Suprapubic skin (tissue), 4 donors: ENCODE results near the gene MUCL3. TPM values are rescaled to one million over a fixed set of nuclear protein-coding genes. Genes with fewer than 3 reads are reported as not detected.
"Not testable (repeated sequence)": the region's sequence is repeated elsewhere in the genome, so short reads cannot be mapped to it uniquely, and the experiment has no call there.

Experiments used
- DNase-seq, 2 donors: peaks; one replicate each; pipeline ENCODE4 v3.0.0-alpha.2; 2019; ENCODE audit warnings: low spot score in 2 of 2
- H3K27ac ChIP-seq: fragments of 200-600 bp; sonication (generic); one replicate; pipeline ENCODE4 v1.5.1; 2019
- H3K27me3 ChIP-seq: fragments of 200-600 bp; sonication (generic); one replicate; pipeline ENCODE4 v1.5.1; 2019
- H3K36me3 ChIP-seq: fragments of 200-600 bp; sonication (generic); one replicate; pipeline ENCODE4 v1.5.1; 2019
- H3K4me1 ChIP-seq: fragments of 200-600 bp; sonication (generic); one replicate; pipeline ENCODE4 v1.5.1; 2019
- H3K4me3 ChIP-seq: fragments of 200-600 bp; sonication (generic); one replicate; pipeline ENCODE4 v1.5.1; 2019; ENCODE audit warnings: mild to moderate bottlenecking
- H3K9me3 ChIP-seq: fragments of 200-600 bp; sonication (generic); one replicate; pipeline ENCODE4 v1.5.1; 2019
- CTCF ChIP-seq, 2 donors: fragments of 200-600 bp in 1 of 2; fragments of 450-650 bp in 1 of 2; sonication (generic) in 1 of 2; IDR thresholded peaks; one replicate each; pipeline ENCODE4 v1.5.1; 2016 to 2019; ENCODE audit warnings: antibody characterized with exemption in 2 of 2, mild to moderate bottlenecking in 1 of 2, moderate library complexity in 1 of 2
- EP300 ChIP-seq: sonication (generic); formaldehyde crosslinking; IDR thresholded peaks from one replicate; pipeline ENCODE4 v1.6.1; 2017; ENCODE audit warnings: antibody characterized with exemption
- POLR2A ChIP-seq, 2 donors: fragments of 450-650 bp; IDR thresholded peaks; one replicate each; pipeline ENCODE4 v1.6.1; 2017; ENCODE audit warnings: antibody characterized with exemption in 2 of 2, mild to moderate bottlenecking in 2 of 2, moderate library complexity in 2 of 2
- POLR2AphosphoS5 ChIP-seq, 3 donors: sonication (generic); formaldehyde crosslinking; IDR thresholded peaks; one replicate each; pipeline ENCODE4 v1.6.1; 2017; ENCODE audit warnings: antibody characterized with exemption in 3 of 3
- WGBS: methylation state at CpG from one replicate; pipeline ENCODE4 v1.1.5; 2018; 5-methylcytosine and 5-hydroxymethylcytosine counted together
- total RNA-seq, 4 donors: library from RNA; depleted of rRNA; stranded (reverse); fragments of >200 nt; gene quantifications; one replicate each; pipeline ENCODE4 v1.1.0, GENCODE V29; 2016

Gene MUCL3
- total RNA-seq, 4 donors from 2014 or later = not detected

- Histone ChIP-seq H3K9me3 (no peaks in the 10 kb centered on the region), H3K4me1 (peaks cover 6% of the 10 kb centered on the region), H3K36me3 (no peaks in the 10 kb centered on the region), H3K27me3 (no peaks in the 10 kb centered on the region), H3K4me3 (no peak overlapping the region), H3K27ac (no peak overlapping the region)
- 42% methylated on average over 5 of the region's 5 CpGs for WGBS
- DNase-seq = no peak
- no peak for TF ChIP-seq EP300
- no peak for TF ChIP-seq CTCF (IDR thresholded peaks at IDR 0.05)
- TF ChIP-seq POLR2A (IDR thresholded peaks at IDR 0.05) = no peak
- TF ChIP-seq POLR2AphosphoS5 (IDR thresholded peaks at IDR 0.05) = no peak
Observed at GRCh38 chr6:30998785-30999184, 58.0 kb downstream of the MUCL3 start.

- not testable (repeated sequence) for H3K4me1 ChIP-seq, H3K27me3 ChIP-seq, H3K36me3 ChIP-seq, H3K9me3 ChIP-seq, H3K4me3 ChIP-seq, H3K27ac ChIP-seq
- 86% methylated on average over 19 of the region's 39 CpGs for WGBS
- peak in 1 of 2 donors; percentile 24 for DNase-seq
Observed at GRCh38 chr6:31000067-31000860, 59.5 kb downstream of the MUCL3 start.

GRCh38 chr6:31001281-31001888, 60.6 kb downstream of the MUCL3 start:
- Histone ChIP-seq H3K36me3 (no peaks in the 10 kb centered on the region), H3K27me3 (no peaks in the 10 kb centered on the region), H3K4me1 (peaks cover 6% of the 10 kb centered on the region), H3K27ac (no peak overlapping the region), H3K9me3 (no peaks in the 10 kb centered on the region), H3K4me3 (no peak overlapping the region)
- 66% methylated on average over 13 of the region's 13 CpGs for WGBS
- no peak for TF ChIP-seq EP300
- TF ChIP-seq POLR2A (IDR thresholded peaks at IDR 0.05) = no peak
- no peak for TF ChIP-seq CTCF (IDR thresholded peaks at IDR 0.05)
- TF ChIP-seq POLR2AphosphoS5 (IDR thresholded peaks at IDR 0.05) = no peak
- no peak for DNase-seq

DNA sequence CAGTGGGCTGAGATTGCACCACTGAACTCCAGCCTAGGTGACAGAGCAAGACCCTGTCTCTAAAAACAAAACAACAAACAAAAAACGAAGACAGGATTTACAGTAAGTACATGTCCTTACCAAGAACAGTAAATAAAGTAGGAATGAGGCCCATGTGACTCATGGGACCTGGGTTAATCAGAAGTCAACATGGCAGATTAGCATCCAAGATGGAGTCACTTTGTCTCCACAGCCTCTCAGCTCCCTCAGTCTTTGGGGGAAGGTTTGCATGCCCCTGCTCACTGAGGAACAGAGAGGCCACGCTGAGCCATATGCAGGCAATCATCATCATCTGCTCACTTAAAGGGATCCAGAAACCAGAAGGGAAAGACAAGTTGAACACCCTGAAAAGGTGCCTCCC, 61.7 kb downstream of the MUCL3 start:
- no peak overlapping the region for H3K27ac ChIP-seq
- no peak for DNase-seq
- TF ChIP-seq EP300 (no peak), POLR2AphosphoS5 (IDR thresholded peaks at IDR 0.05) (no peak), CTCF (IDR thresholded peaks at IDR 0.05) (no peak), POLR2A (IDR thresholded peaks at IDR 0.05) (no peak)
- H3K27me3 ChIP-seq = no peaks in the 10 kb centered on the region
- no peaks in the 10 kb centered on the region for H3K9me3 ChIP-seq
- no peaks in the 10 kb centered on the region for H3K36me3 ChIP-seq
- no peak overlapping the region for H3K4me3 ChIP-seq
- WGBS = 62% methylated on average over 2 of the region's 2 CpGs
- H3K4me1 ChIP-seq = peaks cover 6% of the 10 kb centered on the region

Other genes starting within 250 kb of the MUCL3 start
- gene NRM, start 250.0 kb upstream of the MUCL3 start, total RNA-seq = 1 to 10 TPM; 2.3 to 9.0 (median 6.8) TPM
- gene MDC1, start 223.7 kb upstream of the MUCL3 start, total RNA-seq = 10 to 100 TPM; 10.4 to 27.0 (median 16.3) TPM
- 100 to 1,000 TPM; 166 to 348 (median 244) TPM for gene TUBB, start 220.6 kb upstream of the MUCL3 start, total RNA-seq
- gene FLOT1, start 198.3 kb upstream of the MUCL3 start, total RNA-seq = 10 to 100 TPM; 28.4 to 60.8 (median 45.5) TPM
- gene IER3, start 196.4 kb upstream of the MUCL3 start, total RNA-seq = 10 to 100 TPM; 22.0 to 86.2 (median 45.8) TPM
- gene DDR1, start 56.5 kb upstream of the MUCL3 start, total RNA-seq = 100 to 1,000 TPM; 161 to 210 (median 188) TPM
- 10 to 100 TPM; 10.5 to 33.5 (median 11.3) TPM for gene GTF2H4, start 32.8 kb upstream of the MUCL3 start, total RNA-seq
- gene VARS2, start 26.7 kb upstream of the MUCL3 start, total RNA-seq = 10 to 100 TPM; 12.6 to 22.0 (median 19.2) TPM
- not detected for gene SFTA2, start 8.8 kb upstream of the MUCL3 start, total RNA-seq
- gene MUC21, start 42.7 kb downstream of the MUCL3 start, total RNA-seq = under 1 TPM in 1 of 4 donors, not detected in 3; 0.38 TPM
- under 1 TPM in 1 of 4 donors, not detected in 3; 0.18 TPM for gene MUC22, start 69.5 kb downstream of the MUCL3 start, total RNA-seq
- gene C6orf15, start 171.6 kb downstream of the MUCL3 start, total RNA-seq = 10 to 100 TPM in 2 of 4 donors, 1 to 10 TPM in 2; 5.5 to 20.7 (median 8.8) TPM
- 10 to 100 TPM in 1 of 4 donors, 1 to 10 TPM in 3; 4.1 to 15.8 (median 5.5) TPM for gene PSORS1C1, start 173.8 kb downstream of the MUCL3 start, total RNA-seq
- 100 to 1,000 TPM in 3 of 4 donors, 10 to 100 TPM in 1; 16.3 to 598 (median 403) TPM for gene CDSN, start 179.5 kb downstream of the MUCL3 start, total RNA-seq
- 10 to 100 TPM in 3 of 4 donors, 1 to 10 TPM in 1; 5.9 to 63.0 (median 27.8) TPM for gene PSORS1C2, start 198.1 kb downstream of the MUCL3 start, total RNA-seq
- 10 to 100 TPM; 10.7 to 33.4 (median 16.5) TPM for gene CCHCR1, start 216.8 kb downstream of the MUCL3 start, total RNA-seq
- 10 to 100 TPM; 14.8 to 24.3 (median 23.8) TPM for gene TCF19, start 217.6 kb downstream of the MUCL3 start, total RNA-seq
- 10 to 100 TPM in 1 of 4 donors, 1 to 10 TPM in 2, under 1 TPM in 1; 0.85 to 13.0 (median 7.7) TPM for gene POU5F1, start 229.7 kb downstream of the MUCL3 start, total RNA-seq